ENCODE data around the gene LZTR1. TPM values are rescaled to one million over a fixed set of nuclear protein-coding genes. Genes with fewer than 3 reads are reported as not detected.

LZTR1 gene
- total and polyA plus RNA-seq, 4 donors: 7.9 to 32.5 (median 13.2) TPM

DNA sequence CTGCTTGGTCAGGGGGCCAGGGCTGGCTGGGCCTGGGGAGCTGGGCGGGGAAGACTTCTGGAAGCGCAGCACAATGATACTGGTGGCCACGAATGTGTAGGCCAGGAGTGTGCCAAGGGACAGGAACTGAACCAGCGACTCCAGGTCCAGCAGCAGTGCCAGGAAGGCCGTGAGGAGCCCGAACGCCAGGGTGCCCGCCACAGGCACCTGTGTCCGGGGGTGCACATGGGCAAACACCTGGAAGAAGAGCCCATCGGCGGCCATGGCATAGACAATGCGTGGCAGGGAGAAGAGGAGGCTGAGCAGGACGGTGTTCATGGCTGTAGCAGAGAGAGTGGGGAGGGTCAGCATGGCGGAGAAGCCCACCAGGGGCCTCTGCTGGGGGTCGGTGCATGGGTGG lies 47.9 kb downstream of the LZTR1 start:
- DNase-seq (ENCODE audit: low spot score): no peak
- Histone ChIP-seq H3K9ac (ENCODE audit: low read depth in 1 of 2, low read length in 2 of 2) (no peak overlapping the region), H3K27ac (ENCODE audit: low read depth in 1 of 2, low read length in 2 of 2) (no peak overlapping the region), H3K4me3 (ENCODE audit: low read depth in 1 of 3, low read length in 3 of 3) (no peak overlapping the region), H3K9me3 (ENCODE audit: control insufficient read depth in 4 of 4, low read length in 3 of 4) (no peaks in the 10 kb centered on the region), H3K27me3 (ENCODE audit: control insufficient read depth in 4 of 4, insufficient read depth in 4 of 4, low read length in 3 of 4) (no peaks in the 10 kb centered on the region), H3K36me3 (ENCODE audit: control insufficient read depth in 4 of 4, insufficient read depth in 3 of 4, low read depth in 1 of 4, low read length in 3 of 4) (no peaks in the 10 kb centered on the region), H3K4me1 (ENCODE audit: control insufficient read depth in 4 of 4, insufficient read depth in 4 of 4, low read length in 3 of 4) (no peaks in the 10 kb centered on the region)
- WGBS: 90% methylated on average over 15 of the region's 15 CpGs
- TF ChIP-seq RXRA (IDR thresholded peaks at IDR 0.05) (no peak), YY1 (IDR thresholded peaks at IDR 0.05) (no peak), JUND (IDR thresholded peaks at IDR 0.05) (no peak), HNF4G (IDR thresholded peaks at IDR 0.05) (no peak)
- TF ChIP-seq, protein P1, sequence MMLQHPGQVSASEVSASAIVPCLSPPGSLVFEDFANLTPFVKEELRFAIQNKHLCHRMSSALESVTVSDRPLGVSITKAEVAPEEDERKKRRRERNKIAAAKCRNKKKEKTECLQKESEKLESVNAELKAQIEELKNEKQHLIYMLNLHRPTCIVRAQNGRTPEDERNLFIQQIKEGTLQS (IDR thresholded peaks at IDR 0.05): no peak
- TF ChIP-seq, protein P2, sequence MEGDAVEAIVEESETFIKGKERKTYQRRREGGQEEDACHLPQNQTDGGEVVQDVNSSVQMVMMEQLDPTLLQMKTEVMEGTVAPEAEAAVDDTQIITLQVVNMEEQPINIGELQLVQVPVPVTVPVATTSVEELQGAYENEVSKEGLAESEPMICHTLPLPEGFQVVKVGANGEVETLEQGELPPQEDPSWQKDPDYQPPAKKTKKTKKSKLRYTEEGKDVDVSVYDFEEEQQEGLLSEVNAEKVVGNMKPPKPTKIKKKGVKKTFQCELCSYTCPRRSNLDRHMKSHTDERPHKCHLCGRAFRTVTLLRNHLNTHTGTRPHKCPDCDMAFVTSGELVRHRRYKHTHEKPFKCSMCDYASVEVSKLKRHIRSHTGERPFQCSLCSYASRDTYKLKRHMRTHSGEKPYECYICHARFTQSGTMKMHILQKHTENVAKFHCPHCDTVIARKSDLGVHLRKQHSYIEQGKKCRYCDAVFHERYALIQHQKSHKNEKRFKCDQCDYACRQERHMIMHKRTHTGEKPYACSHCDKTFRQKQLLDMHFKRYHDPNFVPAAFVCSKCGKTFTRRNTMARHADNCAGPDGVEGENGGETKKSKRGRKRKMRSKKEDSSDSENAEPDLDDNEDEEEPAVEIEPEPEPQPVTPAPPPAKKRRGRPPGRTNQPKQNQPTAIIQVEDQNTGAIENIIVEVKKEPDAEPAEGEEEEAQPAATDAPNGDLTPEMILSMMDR (IDR thresholded peaks at IDR 0.05; ENCODE audit: low read depth, low read length, missing input control): no peak

DNA sequence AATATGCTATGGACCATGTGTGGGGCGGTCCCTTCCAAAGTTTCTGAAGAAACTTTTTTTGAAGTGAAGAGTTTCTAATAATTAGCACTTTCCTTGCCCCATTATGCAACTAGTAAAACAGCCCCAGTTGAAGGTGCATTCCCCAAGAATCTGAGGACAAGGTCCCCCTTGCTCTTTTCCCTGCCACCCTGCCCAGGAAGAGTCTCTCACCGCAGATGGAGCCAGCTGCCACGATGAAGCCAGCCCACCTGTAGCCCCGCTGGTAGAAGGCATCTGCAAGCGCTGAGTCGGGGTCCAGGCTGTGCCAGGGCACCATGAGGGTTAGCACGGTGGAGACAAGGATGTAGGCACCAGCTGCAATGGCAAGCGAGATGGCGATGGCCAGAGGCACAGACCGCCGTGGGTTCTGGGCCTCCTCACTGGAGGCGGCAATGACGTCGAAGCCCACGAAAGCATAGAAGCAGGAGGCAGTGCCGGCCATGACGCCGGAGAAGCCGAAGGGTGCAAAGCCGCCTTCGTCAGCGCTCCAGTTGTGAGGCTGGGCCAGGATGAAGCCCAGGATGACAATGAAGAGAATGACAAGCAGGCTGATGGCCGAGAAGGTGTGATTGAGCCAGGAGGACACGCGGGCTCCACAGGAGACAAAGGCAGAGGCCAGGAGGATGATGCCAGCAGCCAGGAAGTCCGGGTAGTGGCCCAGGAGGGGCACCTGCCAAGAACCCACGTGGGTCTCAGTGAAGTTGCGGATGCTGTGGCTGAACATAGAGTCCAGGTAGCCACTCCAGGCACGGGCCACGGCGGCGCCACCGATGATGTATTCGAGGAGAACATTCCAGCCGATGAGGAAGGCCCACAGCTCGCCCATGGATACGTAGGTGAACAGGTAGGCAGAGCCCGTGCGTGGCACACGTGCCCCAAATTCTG lies 48.8 kb downstream of the LZTR1 start:
- Histone ChIP-seq H3K9ac (ENCODE audit: low read depth in 1 of 2, low read length in 2 of 2) (no peak overlapping the region), H3K9me3 (ENCODE audit: control insufficient read depth in 4 of 4, low read length in 3 of 4) (no peaks in the 10 kb centered on the region), H3K27ac (ENCODE audit: low read depth in 1 of 2, low read length in 2 of 2) (no peak overlapping the region), H3K27me3 (ENCODE audit: control insufficient read depth in 4 of 4, insufficient read depth in 4 of 4, low read length in 3 of 4) (no peaks in the 10 kb centered on the region), H3K4me1 (ENCODE audit: control insufficient read depth in 4 of 4, insufficient read depth in 4 of 4, low read length in 3 of 4) (no peaks in the 10 kb centered on the region), H3K36me3 (ENCODE audit: control insufficient read depth in 4 of 4, insufficient read depth in 3 of 4, low read depth in 1 of 4, low read length in 3 of 4) (no peaks in the 10 kb centered on the region), H3K4me3 (ENCODE audit: low read depth in 1 of 3, low read length in 3 of 3) (no peak overlapping the region)
- no peak for DNase-seq (ENCODE audit: low spot score)
- WGBS: 91% methylated on average over 40 of the region's 40 CpGs
- TF ChIP-seq NR2F2 (IDR thresholded peaks at IDR 0.05) (no peak), JUND (IDR thresholded peaks at IDR 0.05) (no peak), SP1 (IDR thresholded peaks at IDR 0.05) (no peak), FOXA2 (IDR thresholded peaks at IDR 0.05) (no peak)

DNA sequence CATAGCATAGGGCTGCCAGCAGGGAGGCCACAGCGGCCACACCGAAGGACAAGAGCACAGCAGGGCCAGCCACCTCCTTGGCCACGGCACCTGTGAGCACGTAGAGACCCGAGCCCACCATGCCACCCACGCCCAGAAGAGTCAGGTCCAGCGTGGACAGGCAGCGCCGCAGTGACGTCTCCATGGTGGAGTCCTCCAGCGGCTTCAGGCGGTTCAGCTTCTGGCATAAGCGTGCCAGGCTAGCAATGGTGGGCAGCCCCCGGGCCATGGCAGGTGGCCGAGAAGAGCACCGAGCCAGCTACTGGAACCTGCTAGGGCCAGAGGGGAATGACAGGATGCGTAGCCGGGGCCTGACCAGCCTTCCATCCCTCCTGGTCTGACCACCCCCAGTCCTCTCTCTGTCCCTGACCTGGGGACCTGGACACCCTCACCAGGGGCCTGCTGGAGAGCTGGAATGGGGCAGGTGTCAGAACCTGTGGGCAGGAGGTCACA lies 49.5 kb downstream of the LZTR1 start:
- no peak overlapping the region for H3K9ac ChIP-seq (ENCODE audit: low read depth in 1 of 2, low read length in 2 of 2)
- H3K4me3 ChIP-seq (ENCODE audit: low read depth in 1 of 3, low read length in 3 of 3): no peak overlapping the region
- H3K27me3 ChIP-seq (ENCODE audit: control insufficient read depth in 4 of 4, insufficient read depth in 4 of 4, low read length in 3 of 4): no peaks in the 10 kb centered on the region
- H3K36me3 ChIP-seq (ENCODE audit: control insufficient read depth in 4 of 4, insufficient read depth in 3 of 4, low read depth in 1 of 4, low read length in 3 of 4): no peaks in the 10 kb centered on the region
- no peaks in the 10 kb centered on the region for H3K9me3 ChIP-seq (ENCODE audit: control insufficient read depth in 4 of 4, low read length in 3 of 4)
- WGBS: 91% methylated on average over 18 of the region's 18 CpGs
- no peak overlapping the region for H3K27ac ChIP-seq (ENCODE audit: low read depth in 1 of 2, low read length in 2 of 2)
- no peaks in the 10 kb centered on the region for H3K4me1 ChIP-seq (ENCODE audit: control insufficient read depth in 4 of 4, insufficient read depth in 4 of 4, low read length in 3 of 4)
- DNase-seq (ENCODE audit: low spot score): no peak
- TF ChIP-seq, protein P3, sequence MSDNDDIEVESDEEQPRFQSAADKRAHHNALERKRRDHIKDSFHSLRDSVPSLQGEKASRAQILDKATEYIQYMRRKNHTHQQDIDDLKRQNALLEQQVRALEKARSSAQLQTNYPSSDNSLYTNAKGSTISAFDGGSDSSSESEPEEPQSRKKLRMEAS (IDR thresholded peaks at IDR 0.05): no peak
- TF ChIP-seq HNF4A (conservative IDR thresholded peaks at IDR 0.05) (no peak), FOXA1 (IDR thresholded peaks at IDR 0.05) (no peak), HNF4G (IDR thresholded peaks at IDR 0.05) (no peak), NR2F2 (IDR thresholded peaks at IDR 0.05) (no peak), TAF1 (conservative IDR thresholded peaks at IDR 0.05) (no peak), EGR1 (IDR thresholded peaks at IDR 0.05; ENCODE audit: low read depth in 2 of 2) (no peak), RXRA (IDR thresholded peaks at IDR 0.05) (no peak), SP1 (IDR thresholded peaks at IDR 0.05) (no peak), JUND (IDR thresholded peaks at IDR 0.05) (no peak), GABPA (IDR thresholded peaks at IDR 0.05 in 1 of 2, conservative IDR thresholded peaks at IDR 0.05 in 1 of 2) (no peak), FOXA2 (IDR thresholded peaks at IDR 0.05) (no peak)
- TF ChIP-seq, protein P4, sequence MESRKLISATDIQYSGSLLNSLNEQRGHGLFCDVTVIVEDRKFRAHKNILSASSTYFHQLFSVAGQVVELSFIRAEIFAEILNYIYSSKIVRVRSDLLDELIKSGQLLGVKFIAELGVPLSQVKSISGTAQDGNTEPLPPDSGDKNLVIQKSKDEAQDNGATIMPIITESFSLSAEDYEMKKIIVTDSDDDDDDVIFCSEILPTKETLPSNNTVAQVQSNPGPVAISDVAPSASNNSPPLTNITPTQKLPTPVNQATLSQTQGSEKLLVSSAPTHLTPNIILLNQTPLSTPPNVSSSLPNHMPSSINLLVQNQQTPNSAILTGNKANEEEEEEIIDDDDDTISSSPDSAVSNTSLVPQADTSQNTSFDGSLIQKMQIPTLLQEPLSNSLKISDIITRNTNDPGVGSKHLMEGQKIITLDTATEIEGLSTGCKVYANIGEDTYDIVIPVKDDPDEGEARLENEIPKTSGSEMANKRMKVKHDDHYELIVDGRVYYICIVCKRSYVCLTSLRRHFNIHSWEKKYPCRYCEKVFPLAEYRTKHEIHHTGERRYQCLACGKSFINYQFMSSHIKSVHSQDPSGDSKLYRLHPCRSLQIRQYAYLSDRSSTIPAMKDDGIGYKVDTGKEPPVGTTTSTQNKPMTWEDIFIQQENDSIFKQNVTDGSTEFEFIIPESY (IDR thresholded peaks at IDR 0.05): no peak
- TF ChIP-seq, protein P5, sequence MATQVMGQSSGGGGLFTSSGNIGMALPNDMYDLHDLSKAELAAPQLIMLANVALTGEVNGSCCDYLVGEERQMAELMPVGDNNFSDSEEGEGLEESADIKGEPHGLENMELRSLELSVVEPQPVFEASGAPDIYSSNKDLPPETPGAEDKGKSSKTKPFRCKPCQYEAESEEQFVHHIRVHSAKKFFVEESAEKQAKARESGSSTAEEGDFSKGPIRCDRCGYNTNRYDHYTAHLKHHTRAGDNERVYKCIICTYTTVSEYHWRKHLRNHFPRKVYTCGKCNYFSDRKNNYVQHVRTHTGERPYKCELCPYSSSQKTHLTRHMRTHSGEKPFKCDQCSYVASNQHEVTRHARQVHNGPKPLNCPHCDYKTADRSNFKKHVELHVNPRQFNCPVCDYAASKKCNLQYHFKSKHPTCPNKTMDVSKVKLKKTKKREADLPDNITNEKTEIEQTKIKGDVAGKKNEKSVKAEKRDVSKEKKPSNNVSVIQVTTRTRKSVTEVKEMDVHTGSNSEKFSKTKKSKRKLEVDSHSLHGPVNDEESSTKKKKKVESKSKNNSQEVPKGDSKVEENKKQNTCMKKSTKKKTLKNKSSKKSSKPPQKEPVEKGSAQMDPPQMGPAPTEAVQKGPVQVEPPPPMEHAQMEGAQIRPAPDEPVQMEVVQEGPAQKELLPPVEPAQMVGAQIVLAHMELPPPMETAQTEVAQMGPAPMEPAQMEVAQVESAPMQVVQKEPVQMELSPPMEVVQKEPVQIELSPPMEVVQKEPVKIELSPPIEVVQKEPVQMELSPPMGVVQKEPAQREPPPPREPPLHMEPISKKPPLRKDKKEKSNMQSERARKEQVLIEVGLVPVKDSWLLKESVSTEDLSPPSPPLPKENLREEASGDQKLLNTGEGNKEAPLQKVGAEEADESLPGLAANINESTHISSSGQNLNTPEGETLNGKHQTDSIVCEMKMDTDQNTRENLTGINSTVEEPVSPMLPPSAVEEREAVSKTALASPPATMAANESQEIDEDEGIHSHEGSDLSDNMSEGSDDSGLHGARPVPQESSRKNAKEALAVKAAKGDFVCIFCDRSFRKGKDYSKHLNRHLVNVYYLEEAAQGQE (IDR thresholded peaks at IDR 0.05): no peak

Measured in liver (tissue), 9 donors.